ENCODE measurements around the gene TCP11L1.
A peak's percentile ranks its signal among the peaks of the same experiment; 100 is the strongest.

The TCP11L1 gene

GRCh38 chr11:33015621-33016551 lies 23.5 kb upstream of the TCP11L1 start, which contains the start of gene DEPDC7:
TSS of gene DEPDC7 (plus strand) at chr11:33015878. CDS start at chr11:33015956, 78 bp downstream.
- no peaks in the 10 kb centered on the region for H3K36me3 ChIP-seq (ENCODE audit: insufficient read depth, low read length)
- peak within 1 kb of the TSS; percentile 90 for H3K4me3 ChIP-seq (ENCODE audit: low read depth, low read length)
- peaks cover 16% of the 10 kb centered on the region for H3K79me2 ChIP-seq (ENCODE audit: control insufficient read depth, insufficient read depth, low read length, unreplicated experiment)
- peak within 1 kb of the TSS; percentile 95 for H2AFZ ChIP-seq (ENCODE audit: low read length, unreplicated experiment)
- no peaks in the 10 kb centered on the region for H3K27me3 ChIP-seq (ENCODE audit: insufficient read depth, low read length)
- H3K4me1 ChIP-seq (ENCODE audit: control insufficient read depth, insufficient read depth, low read length, unreplicated experiment), result peaks cover 18% of the 10 kb centered on the region
- peak within 1 kb of the TSS; percentile 12; the same call in 1 of the 2 replicates for H3K27ac ChIP-seq (ENCODE audit: low read depth, low read length)

GRCh38 chr11:33016654-33017053 lies 22.7 kb upstream of the TCP11L1 start:
- H3K4me1 ChIP-seq (ENCODE audit: control insufficient read depth, insufficient read depth, low read length, unreplicated experiment), result peaks cover 15% of the 10 kb centered on the region
- no peaks in the 10 kb centered on the region for H3K27me3 ChIP-seq (ENCODE audit: insufficient read depth, low read length)
- H3K4me3 ChIP-seq (ENCODE audit: low read depth, low read length), result peak overlapping the region; percentile 90
- peaks cover 16% of the 10 kb centered on the region for H3K79me2 ChIP-seq (ENCODE audit: control insufficient read depth, insufficient read depth, low read length, unreplicated experiment)
- peak overlapping the region; percentile 12; the same call in 1 of the 2 replicates for H3K27ac ChIP-seq (ENCODE audit: low read depth, low read length)
- no peaks in the 10 kb centered on the region for H3K36me3 ChIP-seq (ENCODE audit: insufficient read depth, low read length)
- H2AFZ ChIP-seq (ENCODE audit: low read length, unreplicated experiment), result peak overlapping the region; percentile 95

GRCh38 chr11:33017478-33017877 lies 21.9 kb upstream of the TCP11L1 start:
- Histone ChIP-seq H2AFZ (ENCODE audit: low read length, unreplicated experiment) (no peak overlapping the region), H3K79me2 (ENCODE audit: control insufficient read depth, insufficient read depth, low read length, unreplicated experiment) (peaks cover 16% of the 10 kb centered on the region), H3K4me1 (ENCODE audit: control insufficient read depth, insufficient read depth, low read length, unreplicated experiment) (peaks cover 9% of the 10 kb centered on the region), H3K4me3 (ENCODE audit: low read depth, low read length) (no peak overlapping the region), H3K36me3 (ENCODE audit: insufficient read depth, low read length) (no peaks in the 10 kb centered on the region), H3K27me3 (ENCODE audit: insufficient read depth, low read length) (no peaks in the 10 kb centered on the region), H3K27ac (ENCODE audit: low read depth, low read length) (no peak overlapping the region)

GRCh38 chr11:33017965-33018364 lies 21.4 kb upstream of the TCP11L1 start:
- no peak overlapping the region for H3K4me3 ChIP-seq (ENCODE audit: low read depth, low read length)
- H3K79me2 ChIP-seq (ENCODE audit: control insufficient read depth, insufficient read depth, low read length, unreplicated experiment), result peaks cover 16% of the 10 kb centered on the region
- no peak overlapping the region for H3K27ac ChIP-seq (ENCODE audit: low read depth, low read length)
- H2AFZ ChIP-seq (ENCODE audit: low read length, unreplicated experiment), result no peak overlapping the region
- H3K4me1 ChIP-seq (ENCODE audit: control insufficient read depth, insufficient read depth, low read length, unreplicated experiment), result peaks cover 9% of the 10 kb centered on the region
- no peaks in the 10 kb centered on the region for H3K27me3 ChIP-seq (ENCODE audit: insufficient read depth, low read length)
- H3K36me3 ChIP-seq (ENCODE audit: insufficient read depth, low read length), result no peaks in the 10 kb centered on the region

- H3K36me3 ChIP-seq (ENCODE audit: insufficient read depth, low read length), result no peaks in the 10 kb centered on the region
- peaks cover 16% of the 10 kb centered on the region for H3K79me2 ChIP-seq (ENCODE audit: control insufficient read depth, insufficient read depth, low read length, unreplicated experiment)
- H2AFZ ChIP-seq (ENCODE audit: low read length, unreplicated experiment), result no peak overlapping the region
- peaks cover 9% of the 10 kb centered on the region for H3K4me1 ChIP-seq (ENCODE audit: control insufficient read depth, insufficient read depth, low read length, unreplicated experiment)
- H3K27ac ChIP-seq (ENCODE audit: low read depth, low read length), result no peak overlapping the region
- H3K27me3 ChIP-seq (ENCODE audit: insufficient read depth, low read length), result no peaks in the 10 kb centered on the region
- no peak overlapping the region for H3K4me3 ChIP-seq (ENCODE audit: low read depth, low read length)
Measured at GRCh38 chr11:33018840-33019239, 20.5 kb upstream of the TCP11L1 start.

GRCh38 chr11:33021501-33021900 lies 17.9 kb upstream of the TCP11L1 start:
- H2AFZ ChIP-seq (ENCODE audit: low read length, unreplicated experiment), result no peak overlapping the region
- peaks cover 16% of the 10 kb centered on the region for H3K79me2 ChIP-seq (ENCODE audit: control insufficient read depth, insufficient read depth, low read length, unreplicated experiment)
- H3K4me3 ChIP-seq (ENCODE audit: low read depth, low read length), result no peak overlapping the region
- no peak overlapping the region for H3K27ac ChIP-seq (ENCODE audit: low read depth, low read length)
- no peaks in the 10 kb centered on the region for H3K27me3 ChIP-seq (ENCODE audit: insufficient read depth, low read length)
- H3K36me3 ChIP-seq (ENCODE audit: insufficient read depth, low read length), result no peaks in the 10 kb centered on the region
- peaks cover 9% of the 10 kb centered on the region for H3K4me1 ChIP-seq (ENCODE audit: control insufficient read depth, insufficient read depth, low read length, unreplicated experiment)

GRCh38 chr11:33021937-33022336 lies 17.4 kb upstream of the TCP11L1 start:
- no peaks in the 10 kb centered on the region for H3K27me3 ChIP-seq (ENCODE audit: insufficient read depth, low read length)
- no peak overlapping the region for H2AFZ ChIP-seq (ENCODE audit: low read length, unreplicated experiment)
- H3K36me3 ChIP-seq (ENCODE audit: insufficient read depth, low read length), result no peaks in the 10 kb centered on the region
- H3K79me2 ChIP-seq (ENCODE audit: control insufficient read depth, insufficient read depth, low read length, unreplicated experiment), result peaks cover 12% of the 10 kb centered on the region
- no peak overlapping the region for H3K4me3 ChIP-seq (ENCODE audit: low read depth, low read length)
- peaks cover 9% of the 10 kb centered on the region for H3K4me1 ChIP-seq (ENCODE audit: control insufficient read depth, insufficient read depth, low read length, unreplicated experiment)
- H3K27ac ChIP-seq (ENCODE audit: low read depth, low read length), result no peak overlapping the region

GRCh38 chr11:33025339-33025722 lies 14.0 kb upstream of the TCP11L1 start:
- Histone ChIP-seq H3K27me3 (ENCODE audit: insufficient read depth, low read length) (no peaks in the 10 kb centered on the region), H2AFZ (ENCODE audit: low read length, unreplicated experiment) (no peak overlapping the region), H3K79me2 (ENCODE audit: control insufficient read depth, insufficient read depth, low read length, unreplicated experiment) (no peaks in the 10 kb centered on the region), H3K4me3 (ENCODE audit: low read depth, low read length) (no peak overlapping the region), H3K27ac (ENCODE audit: low read depth, low read length) (no peak overlapping the region), H3K36me3 (ENCODE audit: insufficient read depth, low read length) (no peaks in the 10 kb centered on the region), H3K4me1 (ENCODE audit: control insufficient read depth, insufficient read depth, low read length, unreplicated experiment) (peaks cover 20% of the 10 kb centered on the region)

GRCh38 chr11:33027233-33027632 lies 12.1 kb upstream of the TCP11L1 start:
- H2AFZ ChIP-seq (ENCODE audit: low read length, unreplicated experiment), result no peak overlapping the region
- 0 out of 2 replicates have a peak, but pooled peaks cover 11% of the 10 kb centered on the region for H3K36me3 ChIP-seq (ENCODE audit: insufficient read depth, low read length)
- no peak overlapping the region for H3K4me3 ChIP-seq (ENCODE audit: low read depth, low read length)
- peaks cover 20% of the 10 kb centered on the region for H3K4me1 ChIP-seq (ENCODE audit: control insufficient read depth, insufficient read depth, low read length, unreplicated experiment)
- no peak overlapping the region for H3K27ac ChIP-seq (ENCODE audit: low read depth, low read length)
- H3K79me2 ChIP-seq (ENCODE audit: control insufficient read depth, insufficient read depth, low read length, unreplicated experiment), result no peaks in the 10 kb centered on the region
- no peaks in the 10 kb centered on the region for H3K27me3 ChIP-seq (ENCODE audit: insufficient read depth, low read length)

GRCh38 chr11:33027846-33028536 lies 11.4 kb upstream of the TCP11L1 start:
- Histone ChIP-seq H3K79me2 (ENCODE audit: control insufficient read depth, insufficient read depth, low read length, unreplicated experiment) (no peaks in the 10 kb centered on the region), H3K4me1 (ENCODE audit: control insufficient read depth, insufficient read depth, low read length, unreplicated experiment) (peaks cover 20% of the 10 kb centered on the region), H2AFZ (ENCODE audit: low read length, unreplicated experiment) (no peak overlapping the region), H3K27ac (ENCODE audit: low read depth, low read length) (no peak overlapping the region), H3K36me3 (ENCODE audit: insufficient read depth, low read length) (0 out of 2 replicates have a peak, but pooled peaks cover 11% of the 10 kb centered on the region), H3K27me3 (ENCODE audit: insufficient read depth, low read length) (no peaks in the 10 kb centered on the region), H3K4me3 (ENCODE audit: low read depth, low read length) (no peak overlapping the region)
